Endothelial cell of umbilical vein (primary cell): ENCODE results near the gene ZNHIT2. TPM values are rescaled to one million over a fixed set of nuclear protein-coding genes. Genes with fewer than 3 reads are reported as not detected.

Experiments used
- BruUV-seq: library from RNA; stranded (reverse); fragments of 400-500 nt; replicated peaks from 2 replicates; lab custom pipeline; 2021; lab: Mats Ljungman, UMichigan
- CTCF ChIA-PET: fragments of 300-600, 350-600 bp; sonication (Branson Sonifier 250); formaldehyde crosslinking; loops from one replicate; lab custom pipeline; 2021; ENCODE audit warnings: antibody characterized with exemption, inconsistent platforms; lab: Charles Lee
- POLR2A ChIA-PET: fragments of 300-600, 350-600 bp; sonication (Branson Sonifier 250); formaldehyde crosslinking; loops from one replicate; lab custom pipeline; 2021; ENCODE audit warnings: antibody characterized with exemption, inconsistent platforms; lab: Charles Lee
- DNase-seq: peaks from one replicate; pipeline ENCODE4 v3.0.0-alpha.2; 2011; ENCODE audit warnings: low read depth, low spot score
- FAIRE-seq: peaks from 2 replicates; lab custom pipeline; 2011; peaks lifted over from hg19 to GRCh38; lab: Jason Lieb, UNC
- H2AFZ ChIP-seq: 2 replicates; pipeline ENCODE4 v1.6.0; 2012; ENCODE audit warnings: low read depth, low read length, control low read depth, inconsistent platforms
- H3K27ac ChIP-seq: 2 replicates; pipeline ENCODE4 v1.5.1; 2011; ENCODE audit warnings: low read depth, mild to moderate bottlenecking, control low read depth, low read length, moderate library complexity; ENCODE audit not compliant: insufficient read depth
- H3K27me3 ChIP-seq, 2 experiments: 2 replicates each; pipeline versions ENCODE4 v1.6.0 to v1.6.1; 2011; ENCODE audit warnings: low read length in 2 of 2, mixed read lengths in 1 of 2; ENCODE audit not compliant: control insufficient read depth in 2 of 2, insufficient read depth in 2 of 2
- H3K36me3 ChIP-seq, 2 experiments: 2 replicates in 1 of 2; 3 replicates in 1 of 2; pipeline ENCODE4 v1.5.1; 2011; ENCODE audit warnings: low read length in 2 of 2, mild to moderate bottlenecking in 1 of 2, moderate library complexity in 1 of 2; ENCODE audit not compliant: control insufficient read depth in 2 of 2, insufficient read depth in 2 of 2; ENCODE audit errors: extremely low read depth in 1 of 2
- H3K4me1 ChIP-seq: 3 replicates; pipeline ENCODE4 v1.5.1; 2011; ENCODE audit warnings: mild to moderate bottlenecking, low read length; ENCODE audit not compliant: control insufficient read depth, insufficient read depth; ENCODE audit errors: extremely low read depth
- H3K4me2 ChIP-seq: 2 replicates; pipeline ENCODE4 v1.6.1; 2011; ENCODE audit warnings: low read length, control low read depth, mixed read lengths; ENCODE audit not compliant: insufficient read depth
- H3K4me3 ChIP-seq, 3 experiments: fragments of 200-600 bp in 1 of 3; sonication (generic), shearing (Covaris generic) in 1 of 3; replicated peaks in 1 of 3; 2 replicates each; pipeline ENCODE4 v1.5.1; 2011 to 2016; ENCODE audit warnings: control low read depth in 3 of 3, low read length in 3 of 3, mild to moderate bottlenecking in 2 of 3, inconsistent platforms in 1 of 3, low read depth in 1 of 3, moderate library complexity in 1 of 3; ENCODE audit not compliant: insufficient read depth in 1 of 3
- H3K79me2 ChIP-seq: 2 replicates; pipeline ENCODE4 v1.6.0; 2012; ENCODE audit warnings: low read length, inconsistent platforms; ENCODE audit not compliant: control insufficient read depth, insufficient read depth
- H3K9ac ChIP-seq: replicated peaks from 2 replicates; pipeline ENCODE3; 2011; ENCODE audit warnings: low read length, control low read depth; ENCODE audit not compliant: insufficient read depth; ENCODE audit errors: extremely low read depth
- H3K9me1 ChIP-seq: replicated peaks from 3 replicates; pipeline ENCODE4 v1.6.0; 2011; ENCODE audit warnings: mild to moderate bottlenecking, low read length; ENCODE audit not compliant: control insufficient read depth, insufficient read depth; ENCODE audit errors: extremely low read depth
- H3K9me3 ChIP-seq: replicated peaks from 2 replicates; pipeline ENCODE4 v1.5.1; 2012; ENCODE audit warnings: low read length, inconsistent platforms; ENCODE audit not compliant: control insufficient read depth, insufficient read depth
- H4K20me1 ChIP-seq: replicated peaks from 2 replicates; pipeline ENCODE3; 2011; ENCODE audit warnings: mild to moderate bottlenecking, low read length; ENCODE audit not compliant: control insufficient read depth, insufficient read depth; ENCODE audit errors: extremely low read depth
- CTCF ChIP-seq, 2 donors: IDR thresholded peaks; 1 replicate in 1 of 2; 2 replicates in 1 of 2; pipeline ENCODE4 v1.5.1; 2011; ENCODE audit warnings: low read length in 2 of 2, mild to moderate bottlenecking in 2 of 2, moderate library complexity in 2 of 2, control low read depth in 1 of 2, inconsistent platforms in 1 of 2, low read depth in 1 of 2; ENCODE audit not compliant: insufficient read depth in 1 of 2; ENCODE audit errors: extremely low read depth in 1 of 2
- EZH2 ChIP-seq: IDR thresholded peaks from 2 replicates; pipeline ENCODE4 v1.6.1; 2012; ENCODE audit warnings: borderline replicate concordance, low read depth, mild to moderate bottlenecking, moderate library complexity, low read length, inconsistent platforms; ENCODE audit not compliant: severe bottlenecking
- FOS ChIP-seq: IDR thresholded peaks from 2 replicates; pipeline ENCODE4 v1.6.1; 2011; ENCODE audit warnings: mild to moderate bottlenecking, low read length, moderate library complexity, borderline replicate concordance; ENCODE audit not compliant: insufficient read depth
- GATA2 ChIP-seq: IDR thresholded peaks from 2 replicates; pipeline ENCODE4 v1.7.0; 2011; ENCODE audit warnings: low read depth, mild to moderate bottlenecking, moderate library complexity, mixed read lengths, low read length; ENCODE audit not compliant: insufficient read length, insufficient read depth
- JUN ChIP-seq: IDR thresholded peaks from 2 replicates; pipeline ENCODE4 v1.6.1; 2011; ENCODE audit warnings: borderline replicate concordance, low read depth; ENCODE audit not compliant: insufficient read length, insufficient read depth
- MAX ChIP-seq: IDR thresholded peaks from 2 replicates; pipeline ENCODE4 v1.6.1; 2011; ENCODE audit not compliant: insufficient read depth, insufficient read length
- MYC ChIP-seq: IDR thresholded peaks from one replicate; pipeline ENCODE4 v1.6.1; 2011; ENCODE audit warnings: mild to moderate bottlenecking, low read depth, low read length
- POLR2A ChIP-seq: IDR thresholded peaks from 2 replicates; pipeline ENCODE4 v1.6.1; 2012; ENCODE audit warnings: low read depth, mild to moderate bottlenecking, control low read depth, low read length
- POLR2AphosphoS5 ChIP-seq: IDR thresholded peaks from 2 replicates; pipeline ENCODE4 v1.6.1; 2012; ENCODE audit warnings: low read depth, mild to moderate bottlenecking, control low read depth, low read length, moderate library complexity; ENCODE audit not compliant: insufficient read depth
- dilution Hi-C: fragments of 300-500 bp; cut with MboI; formaldehyde crosslinking; loops from one replicate; pipeline ENCODE4 v1.15.0; 2019; ENCODE audit warnings: low sequenced_read_pairs; ENCODE audit not compliant: extremely low pct_ligation_motif_present
- intact Hi-C: fragments of 100-400 bp; cut with micrococcal nuclease; formaldehyde crosslinking; loops from one replicate; pipeline ENCODE4 v1.10.0; 2022
- polyA plus RNA-seq, 4 experiments: library from polyadenylated mRNA; depleted of rRNA in 3 of 4; stranded (reverse) in 3 of 4; unstranded in 1 of 4; fragments of >200 nt; gene quantifications; 2 replicates each; pipeline versions ENCODE4 v1.2.1 to v1.2.3, GENCODE V29; 2011 to 2012; ENCODE audit warnings: missing spikeins in 1 of 4
- total RNA-seq: library from RNA; stranded (reverse); gene quantifications from 2 replicates; pipeline ENCODE4 v1.2.3, GENCODE V29; 2021

ZNHIT2 gene
- total and polyA plus RNA-seq, 2 donors (not counting 3 experiments of a cell fraction or from before 2014, with no cell fraction given): 7.1 to 9.0 TPM

GRCh38 chr11:65069217-65069616 lies 48.3 kb downstream of the ZNHIT2 start:
- H3K27ac ChIP-seq: no peak overlapping the region
- no peaks in the 10 kb centered on the region for H3K9me1 ChIP-seq
- H3K36me3 ChIP-seq: no peaks in the 10 kb centered on the region
- no TSS peak for BruUV-seq
- ChIA-PET POLR2A (no interaction called here), CTCF (interaction anchor here (1.1 kb wide), 1 partner anchor 13 kb away, joined by 4 read pairs; no protein-coding TSS in a partner anchor)
- no peak overlapping the region for H3K4me2 ChIP-seq
- no peak for DNase-seq
- H4K20me1 ChIP-seq: no peaks in the 10 kb centered on the region
- FAIRE-seq: no peak
- H3K9me3 ChIP-seq: no peaks in the 10 kb centered on the region
- TF ChIP-seq JUN: no peak
- TF ChIP-seq MAX: no peak
- TF ChIP-seq GATA2: no peak
- no peak for TF ChIP-seq MYC
- TF ChIP-seq POLR2AphosphoS5: no peak
- TF ChIP-seq FOS: no peak
- TF ChIP-seq CTCF (IDR thresholded peaks at IDR 0.05; ENCODE audit: extremely low read depth in 1 of 2, insufficient read depth in 1 of 2, low read depth in 1 of 2, low read length in 2 of 2): no peak
- TF ChIP-seq POLR2A: no peak
- no peak for TF ChIP-seq EZH2
- no peaks in the 10 kb centered on the region for H3K4me1 ChIP-seq
- H3K4me3 ChIP-seq: no peak overlapping the region
- dilution Hi-C loops: no loop called here
- no peaks in the 10 kb centered on the region for H3K79me2 ChIP-seq
- H3K27me3 ChIP-seq: no peaks in the 10 kb centered on the region
- H2AFZ ChIP-seq: no peak overlapping the region
- H3K9ac ChIP-seq: no peak overlapping the region
- intact Hi-C loops: no loop called here
